HCT116 (cell line): Measurements from ENCODE around the gene CDH23.

ENCODE experiments used
- EZH2 ChIP-seq: fragments of 200-600 bp; sonication (generic); IDR thresholded peaks from 2 replicates; pipeline ENCODE4 v1.6.1; 2017; ENCODE audit warnings: antibody characterized with exemption, mixed run types
- EZH2phosphoT487 ChIP-seq: fragments of 200-600 bp; IDR thresholded peaks from 2 replicates; pipeline ENCODE4 v1.6.1; 2018; ENCODE audit warnings: antibody characterized with exemption, borderline replicate concordance
- FOSL1 ChIP-seq: IDR thresholded peaks from 2 replicates; pipeline ENCODE4 v1.6.1; 2012; ENCODE audit warnings: low read depth
- JUND ChIP-seq: IDR thresholded peaks from 2 replicates; pipeline ENCODE4 v1.6.1; 2012
- POLR2A ChIP-seq: IDR thresholded peaks from 2 replicates; pipeline ENCODE4 v1.7.0; 2011; ENCODE audit warnings: borderline replicate concordance; ENCODE audit not compliant: insufficient read depth, insufficient read length; ENCODE audit errors: extremely low read depth
- POLR2AphosphoS5 ChIP-seq: IDR thresholded peaks from 2 replicates; pipeline ENCODE4 v1.6.1; 2011; ENCODE audit warnings: mild to moderate bottlenecking, low read depth, low read length, moderate library complexity
- SP1 ChIP-seq: IDR thresholded peaks from 2 replicates; pipeline ENCODE4 v1.6.1; 2012; ENCODE audit warnings: low read depth
- TF ChIP-seq, protein P1 (sequence below), 3 experiments: fragments of 200-600 bp in 1 of 3; sonication (generic) in 1 of 3; IDR thresholded peaks in 2 of 3; conservative IDR thresholded peaks in 1 of 3; 2 replicates each; pipeline ENCODE4 v1.5.1; 2012 to 2017; ENCODE audit warnings: low read depth in 2 of 3, low read length in 2 of 3, antibody characterized with exemption in 1 of 3, borderline replicate concordance in 1 of 3, control low read depth in 1 of 3, mild to moderate bottlenecking in 1 of 3, mixed read lengths in 1 of 3, mixed run types in 1 of 3, moderate library complexity in 1 of 3; ENCODE audit not compliant: insufficient read depth in 1 of 3
- TF ChIP-seq, protein P2 (sequence below): IDR thresholded peaks from 2 replicates; pipeline ENCODE4 v1.6.1; 2012
- TF ChIP-seq, protein P3 (sequence below): IDR thresholded peaks from 2 replicates; pipeline ENCODE4 v1.6.1; 2012; ENCODE audit warnings: low read depth

DNA sequence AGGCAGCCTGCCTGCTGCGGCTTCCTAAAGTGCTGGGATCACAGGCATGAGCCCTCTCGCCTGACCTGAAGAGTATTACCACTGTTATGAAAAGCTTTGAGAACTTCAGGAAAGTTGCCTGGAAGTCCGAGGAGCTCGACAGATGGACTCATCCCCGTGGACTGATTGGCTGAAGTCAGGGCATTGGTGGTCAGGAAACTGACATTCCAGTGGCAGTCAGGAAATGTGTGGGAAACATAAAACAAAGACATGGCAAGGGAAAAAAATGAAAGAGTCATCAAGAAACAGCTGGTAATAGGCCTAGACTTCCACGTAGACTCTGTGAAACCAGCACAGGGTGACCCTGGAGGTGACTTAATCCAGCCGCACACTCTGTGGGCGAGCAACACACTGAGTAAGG is 123.3 kb downstream of the CDH23 start:
- TF ChIP-seq, protein P1, sequence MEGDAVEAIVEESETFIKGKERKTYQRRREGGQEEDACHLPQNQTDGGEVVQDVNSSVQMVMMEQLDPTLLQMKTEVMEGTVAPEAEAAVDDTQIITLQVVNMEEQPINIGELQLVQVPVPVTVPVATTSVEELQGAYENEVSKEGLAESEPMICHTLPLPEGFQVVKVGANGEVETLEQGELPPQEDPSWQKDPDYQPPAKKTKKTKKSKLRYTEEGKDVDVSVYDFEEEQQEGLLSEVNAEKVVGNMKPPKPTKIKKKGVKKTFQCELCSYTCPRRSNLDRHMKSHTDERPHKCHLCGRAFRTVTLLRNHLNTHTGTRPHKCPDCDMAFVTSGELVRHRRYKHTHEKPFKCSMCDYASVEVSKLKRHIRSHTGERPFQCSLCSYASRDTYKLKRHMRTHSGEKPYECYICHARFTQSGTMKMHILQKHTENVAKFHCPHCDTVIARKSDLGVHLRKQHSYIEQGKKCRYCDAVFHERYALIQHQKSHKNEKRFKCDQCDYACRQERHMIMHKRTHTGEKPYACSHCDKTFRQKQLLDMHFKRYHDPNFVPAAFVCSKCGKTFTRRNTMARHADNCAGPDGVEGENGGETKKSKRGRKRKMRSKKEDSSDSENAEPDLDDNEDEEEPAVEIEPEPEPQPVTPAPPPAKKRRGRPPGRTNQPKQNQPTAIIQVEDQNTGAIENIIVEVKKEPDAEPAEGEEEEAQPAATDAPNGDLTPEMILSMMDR (IDR thresholded peaks at IDR 0.05 in 2 of 3, conservative IDR thresholded peaks at IDR 0.05 in 1 of 3; ENCODE audit: borderline replicate concordance in 1 of 3, insufficient read depth in 1 of 3, low read depth in 2 of 3, low read length in 2 of 3), result no peak
- TF ChIP-seq, protein P2, sequence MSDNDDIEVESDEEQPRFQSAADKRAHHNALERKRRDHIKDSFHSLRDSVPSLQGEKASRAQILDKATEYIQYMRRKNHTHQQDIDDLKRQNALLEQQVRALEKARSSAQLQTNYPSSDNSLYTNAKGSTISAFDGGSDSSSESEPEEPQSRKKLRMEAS, result no peak
- no peak for TF ChIP-seq EZH2
- no peak for TF ChIP-seq EZH2phosphoT487
- TF ChIP-seq POLR2A, result no peak
- no peak for TF ChIP-seq SP1
- TF ChIP-seq FOSL1, result no peak
- TF ChIP-seq, protein P3, sequence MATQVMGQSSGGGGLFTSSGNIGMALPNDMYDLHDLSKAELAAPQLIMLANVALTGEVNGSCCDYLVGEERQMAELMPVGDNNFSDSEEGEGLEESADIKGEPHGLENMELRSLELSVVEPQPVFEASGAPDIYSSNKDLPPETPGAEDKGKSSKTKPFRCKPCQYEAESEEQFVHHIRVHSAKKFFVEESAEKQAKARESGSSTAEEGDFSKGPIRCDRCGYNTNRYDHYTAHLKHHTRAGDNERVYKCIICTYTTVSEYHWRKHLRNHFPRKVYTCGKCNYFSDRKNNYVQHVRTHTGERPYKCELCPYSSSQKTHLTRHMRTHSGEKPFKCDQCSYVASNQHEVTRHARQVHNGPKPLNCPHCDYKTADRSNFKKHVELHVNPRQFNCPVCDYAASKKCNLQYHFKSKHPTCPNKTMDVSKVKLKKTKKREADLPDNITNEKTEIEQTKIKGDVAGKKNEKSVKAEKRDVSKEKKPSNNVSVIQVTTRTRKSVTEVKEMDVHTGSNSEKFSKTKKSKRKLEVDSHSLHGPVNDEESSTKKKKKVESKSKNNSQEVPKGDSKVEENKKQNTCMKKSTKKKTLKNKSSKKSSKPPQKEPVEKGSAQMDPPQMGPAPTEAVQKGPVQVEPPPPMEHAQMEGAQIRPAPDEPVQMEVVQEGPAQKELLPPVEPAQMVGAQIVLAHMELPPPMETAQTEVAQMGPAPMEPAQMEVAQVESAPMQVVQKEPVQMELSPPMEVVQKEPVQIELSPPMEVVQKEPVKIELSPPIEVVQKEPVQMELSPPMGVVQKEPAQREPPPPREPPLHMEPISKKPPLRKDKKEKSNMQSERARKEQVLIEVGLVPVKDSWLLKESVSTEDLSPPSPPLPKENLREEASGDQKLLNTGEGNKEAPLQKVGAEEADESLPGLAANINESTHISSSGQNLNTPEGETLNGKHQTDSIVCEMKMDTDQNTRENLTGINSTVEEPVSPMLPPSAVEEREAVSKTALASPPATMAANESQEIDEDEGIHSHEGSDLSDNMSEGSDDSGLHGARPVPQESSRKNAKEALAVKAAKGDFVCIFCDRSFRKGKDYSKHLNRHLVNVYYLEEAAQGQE, result no peak
- no peak for TF ChIP-seq POLR2AphosphoS5
- TF ChIP-seq JUND, result no peak
